Stimulated activated CD8-positive, alpha-beta memory T cell treated with anti-CD3 and anti-CD28 coated beads, Interleukin-7, amount 100 ng/mL, for 1 hour (primary cell): ENCODE results near the gene C4orf46.

Experiments used
- DNase-seq, 2 donors: peaks; one replicate each; pipeline ENCODE4 v3.0.0-alpha.2; 2020; ENCODE audit warnings: low read depth in 2 of 2

C4orf46 gene

GRCh38 chr4:158652920-158653319 is 18.8 kb downstream of the C4orf46 start:
- DNase-seq: no peak

- DNase-seq: no peak
Measured at GRCh38 chr4:158649111-158649680, 22.5 kb downstream of the C4orf46 start.

- no peak for DNase-seq
Measured at GRCh38 chr4:158644760-158645159, 26.9 kb downstream of the C4orf46 start.

GRCh38 chr4:158644356-158644755 is 27.3 kb downstream of the C4orf46 start:
- DNase-seq: no peak

GRCh38 chr4:158636619-158637018 is 35.1 kb downstream of the C4orf46 start:
- no peak for DNase-seq

GRCh38 chr4:158630893-158631292 is 40.8 kb downstream of the C4orf46 start:
- no peak for DNase-seq

- DNase-seq: no peak
Measured at GRCh38 chr4:158625544-158625943, 46.1 kb downstream of the C4orf46 start.

- no peak for DNase-seq
Measured at GRCh38 chr4:158624889-158625478, 46.7 kb downstream of the C4orf46 start.

- no peak for DNase-seq
Measured at GRCh38 chr4:158622251-158622650, 49.4 kb downstream of the C4orf46 start.

- DNase-seq: no peak
Measured at GRCh38 chr4:158621729-158622128, 50.0 kb downstream of the C4orf46 start.

GRCh38 chr4:158617956-158618355 is 53.7 kb downstream of the C4orf46 start:
- DNase-seq: no peak
